Measurements from ENCODE around the gene CGREF1.
"Not testable (repeated sequence)": the region's sequence is repeated elsewhere in the genome, so short reads cannot be mapped to it uniquely, and the experiment has no call there.

Gene CGREF1

GRCh38 chr2:27110603-27111352 lies 8.2 kb downstream of the CGREF1 start:
- DNase-seq: not testable (repeated sequence)

- DNase-seq: no peak
Observed at GRCh38 chr2:27109083-27109482, 9.8 kb downstream of the CGREF1 start.

- no peak for DNase-seq
Observed at GRCh38 chr2:27108221-27108620, 10.7 kb downstream of the CGREF1 start.

GRCh38 chr2:27105981-27106380 lies 12.9 kb downstream of the CGREF1 start:
- no peak for DNase-seq

- no peak for DNase-seq
Observed at GRCh38 chr2:27102329-27102728, 16.6 kb downstream of the CGREF1 start.

GRCh38 chr2:27100036-27100435 lies 18.9 kb downstream of the CGREF1 start:
- no peak for DNase-seq

- no peak for DNase-seq
Observed at GRCh38 chr2:27099334-27099955, 19.5 kb downstream of the CGREF1 start.

- DNase-seq: no peak
Observed at GRCh38 chr2:27097341-27097740, 21.6 kb downstream of the CGREF1 start.

- DNase-seq: no peak
Observed at GRCh38 chr2:27096748-27097297, 22.1 kb downstream of the CGREF1 start.

- DNase-seq: no peak
Observed at GRCh38 chr2:27095745-27096651, 22.9 kb downstream of the CGREF1 start.

GRCh38 chr2:27095427-27095744 lies 23.5 kb downstream of the CGREF1 start:
- DNase-seq: no peak

- no peak for DNase-seq
Observed at GRCh38 chr2:27094353-27094984, 24.5 kb downstream of the CGREF1 start.

- no peak for DNase-seq
Observed at GRCh38 chr2:27093430-27094352, 25.2 kb downstream of the CGREF1 start.

GRCh38 chr2:27092696-27093429 lies 26.1 kb downstream of the CGREF1 start:
- no peak for DNase-seq

GRCh38 chr2:27091746-27092695 lies 26.9 kb downstream of the CGREF1 start:
- DNase-seq: no peak

GRCh38 chr2:27089111-27089954 lies 29.6 kb downstream of the CGREF1 start:
- no peak for DNase-seq

- no peak for DNase-seq
Observed at GRCh38 chr2:27088634-27089033, 30.3 kb downstream of the CGREF1 start.

GRCh38 chr2:27087823-27088410 lies 31.0 kb downstream of the CGREF1 start:
- DNase-seq: no peak

Measured in AML-193 (cell line).